HFF-Myc (cell line): ENCODE results near the gene PTPRJ.

ENCODE experiments used
- DNase-seq: peaks from one replicate; pipeline ENCODE4 v3.0.0-alpha.2; 2011; ENCODE audit warnings: low read depth; ENCODE audit errors: extremely low read depth
- H3K4me3 ChIP-seq: replicated peaks from 2 replicates; pipeline ENCODE4 v1.5.1; 2011; ENCODE audit warnings: low read depth, mild to moderate bottlenecking, control low read depth, low read length
- TF ChIP-seq, protein P1 (sequence below): IDR thresholded peaks from 2 replicates; pipeline ENCODE4 v1.5.1; 2012; ENCODE audit warnings: mild to moderate bottlenecking, low read depth, low read length, control low read depth; ENCODE audit errors: missing control alignments

PTPRJ gene

DNA sequence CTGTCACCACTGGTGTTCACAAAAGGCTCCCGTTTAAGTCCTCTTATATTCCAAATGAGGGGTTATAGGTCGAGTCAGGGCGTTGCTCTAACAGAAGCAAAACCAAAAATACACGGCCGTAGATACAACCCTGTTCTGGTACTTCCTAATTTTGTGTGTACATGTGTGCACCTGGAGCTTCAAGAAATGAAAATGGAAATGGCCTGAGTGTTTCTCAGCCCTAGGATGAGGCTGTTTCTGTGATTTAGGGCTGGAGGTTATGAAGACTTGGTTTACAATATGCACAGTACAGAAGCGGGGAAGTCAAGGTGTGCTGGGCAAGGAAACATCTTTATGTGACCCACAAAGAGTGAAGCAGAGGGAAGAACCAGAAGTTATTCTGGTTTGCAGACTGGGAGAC lies 125.8 kb downstream of the PTPRJ start:
- DNase-seq: no peak
- H3K4me3 ChIP-seq: no peak overlapping the region
- TF ChIP-seq, protein P1, sequence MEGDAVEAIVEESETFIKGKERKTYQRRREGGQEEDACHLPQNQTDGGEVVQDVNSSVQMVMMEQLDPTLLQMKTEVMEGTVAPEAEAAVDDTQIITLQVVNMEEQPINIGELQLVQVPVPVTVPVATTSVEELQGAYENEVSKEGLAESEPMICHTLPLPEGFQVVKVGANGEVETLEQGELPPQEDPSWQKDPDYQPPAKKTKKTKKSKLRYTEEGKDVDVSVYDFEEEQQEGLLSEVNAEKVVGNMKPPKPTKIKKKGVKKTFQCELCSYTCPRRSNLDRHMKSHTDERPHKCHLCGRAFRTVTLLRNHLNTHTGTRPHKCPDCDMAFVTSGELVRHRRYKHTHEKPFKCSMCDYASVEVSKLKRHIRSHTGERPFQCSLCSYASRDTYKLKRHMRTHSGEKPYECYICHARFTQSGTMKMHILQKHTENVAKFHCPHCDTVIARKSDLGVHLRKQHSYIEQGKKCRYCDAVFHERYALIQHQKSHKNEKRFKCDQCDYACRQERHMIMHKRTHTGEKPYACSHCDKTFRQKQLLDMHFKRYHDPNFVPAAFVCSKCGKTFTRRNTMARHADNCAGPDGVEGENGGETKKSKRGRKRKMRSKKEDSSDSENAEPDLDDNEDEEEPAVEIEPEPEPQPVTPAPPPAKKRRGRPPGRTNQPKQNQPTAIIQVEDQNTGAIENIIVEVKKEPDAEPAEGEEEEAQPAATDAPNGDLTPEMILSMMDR: no peak

DNA sequence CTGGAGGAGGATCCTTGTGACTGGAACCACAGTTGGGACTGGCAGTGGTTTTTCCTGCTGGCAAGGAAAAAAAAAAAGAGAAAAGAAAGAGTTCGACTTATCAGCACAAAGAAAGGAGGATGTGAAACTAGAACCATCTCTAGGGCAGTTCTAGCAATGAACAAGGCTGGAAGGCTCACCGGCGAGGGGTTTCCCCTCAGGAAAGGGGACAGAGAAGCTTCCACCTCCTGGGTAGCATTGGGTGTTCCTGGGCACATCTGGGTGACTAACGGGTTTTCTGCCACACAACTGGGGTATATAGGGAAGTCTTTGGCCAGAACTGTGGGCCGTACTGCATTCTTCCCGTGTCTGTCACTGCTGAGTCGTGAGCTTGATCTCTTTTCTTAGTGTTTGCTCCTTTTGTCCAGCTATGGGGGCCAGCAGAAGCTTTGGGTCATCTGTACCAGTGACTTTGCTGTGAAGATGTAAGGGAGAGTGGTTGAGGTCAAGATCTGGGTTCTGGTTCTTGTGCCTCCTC lies 126.9 kb downstream of the PTPRJ start:
- no peak overlapping the region for H3K4me3 ChIP-seq
- TF ChIP-seq, protein P1: no peak
- DNase-seq: no peak

DNA sequence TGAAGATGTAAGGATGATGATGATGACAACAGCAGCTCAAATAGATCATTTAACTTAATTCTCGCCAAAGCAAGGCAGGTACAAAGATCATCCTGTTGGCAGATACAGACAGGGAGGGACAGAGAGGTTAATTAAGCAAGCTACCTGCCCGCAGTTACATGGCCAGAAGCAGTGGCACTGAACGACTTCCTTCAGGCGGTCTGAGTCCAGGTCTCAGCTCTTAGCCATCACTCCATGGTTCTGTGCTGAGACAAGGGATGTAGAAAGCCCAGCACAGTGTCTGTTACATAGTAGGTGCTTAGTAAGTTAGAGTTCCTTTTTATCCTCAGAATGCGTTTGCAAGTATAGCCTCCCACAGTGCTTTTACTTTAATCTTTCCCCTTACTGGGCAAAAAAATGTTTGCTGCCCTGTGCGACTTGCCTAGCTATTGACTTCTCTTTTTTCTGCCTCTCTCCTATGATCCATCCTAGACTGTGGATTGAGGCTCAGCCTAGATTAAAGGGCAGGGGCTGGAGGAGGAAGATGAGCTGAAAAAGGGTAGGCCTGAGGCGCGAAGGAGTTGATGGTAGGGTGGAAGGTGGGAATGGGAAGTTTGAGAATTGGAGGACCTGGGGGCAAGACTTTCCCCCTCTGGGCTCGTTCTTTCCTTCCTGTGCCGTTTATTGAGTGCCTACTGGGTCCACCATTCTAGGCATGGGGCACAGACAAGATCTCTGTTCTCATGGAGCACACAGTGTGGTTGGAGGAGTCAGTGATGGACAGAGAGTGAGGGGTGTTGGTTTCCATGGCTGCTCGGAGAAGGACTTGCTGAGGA lies 128.1 kb downstream of the PTPRJ start:
- TF ChIP-seq, protein P1: no peak
- DNase-seq: no peak
- no peak overlapping the region for H3K4me3 ChIP-seq

DNA sequence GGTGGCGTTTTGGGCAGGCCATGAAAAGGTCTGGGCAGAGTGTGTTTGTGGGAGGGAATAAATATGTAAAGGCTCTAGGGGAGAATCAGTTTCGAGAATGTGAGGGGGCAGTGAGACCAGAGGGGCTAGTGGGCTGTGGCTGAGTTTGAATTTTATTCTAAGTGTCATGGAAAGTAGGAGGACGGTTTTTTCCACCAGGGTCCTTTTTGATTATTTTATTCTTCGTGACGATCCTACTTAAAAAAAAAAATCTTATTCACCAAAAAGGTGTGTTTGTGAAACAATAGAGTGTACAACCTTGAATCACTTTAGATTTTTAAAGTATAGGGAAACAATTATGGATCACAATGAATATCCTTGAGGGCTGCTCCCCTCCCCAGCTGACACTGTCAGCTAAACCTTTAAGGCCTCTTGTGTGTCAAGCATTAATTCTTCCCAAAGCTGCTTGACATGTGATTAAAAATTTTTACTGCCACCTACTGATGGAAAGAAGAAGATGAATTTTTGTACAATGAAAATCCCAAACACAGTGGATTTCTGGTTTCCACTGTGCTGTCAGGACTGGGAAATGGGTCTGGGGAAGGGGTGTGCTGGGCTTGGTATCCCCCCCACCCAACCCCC lies 128.8 kb downstream of the PTPRJ start:
- no peak for DNase-seq
- TF ChIP-seq, protein P1: peak; percentile 15
- no peak overlapping the region for H3K4me3 ChIP-seq

DNA sequence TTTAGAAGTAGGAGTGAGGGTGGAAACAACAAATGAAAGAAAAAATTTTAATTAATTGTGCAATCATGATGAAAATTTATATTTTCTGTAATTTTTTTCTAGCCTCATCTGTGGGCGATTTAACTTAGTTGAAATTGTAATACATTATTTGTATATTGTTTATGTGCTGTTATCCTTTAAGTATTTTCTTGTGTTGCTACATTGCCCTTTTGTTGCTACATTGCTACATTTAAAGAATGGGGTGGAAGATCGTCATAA lies 130.1 kb downstream of the PTPRJ start:
- no peak for DNase-seq
- no peak overlapping the region for H3K4me3 ChIP-seq
- TF ChIP-seq, protein P1: no peak

DNA sequence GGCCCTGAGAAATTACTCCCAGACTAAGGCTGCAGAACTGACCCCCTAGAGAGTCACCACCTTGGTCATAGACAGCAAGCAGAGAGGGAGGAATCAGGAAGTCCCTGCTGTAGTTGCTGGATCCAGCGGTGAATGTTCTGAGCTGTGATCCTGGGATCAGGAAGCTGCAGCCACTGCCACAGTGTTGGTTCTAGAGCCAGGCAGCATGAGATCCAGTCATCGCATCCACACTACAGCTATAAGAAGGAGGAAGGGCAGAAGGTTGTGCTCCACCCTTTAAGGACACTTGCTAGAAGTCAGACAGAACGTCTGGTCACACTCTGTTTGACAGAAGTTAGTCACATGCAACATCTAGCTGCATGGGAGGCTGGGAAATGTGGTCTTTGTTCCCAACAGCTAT lies 131.5 kb downstream of the PTPRJ start:
- TF ChIP-seq, protein P1: no peak
- H3K4me3 ChIP-seq: no peak overlapping the region

More for the DNA sequence above, 131.5 kb downstream of the PTPRJ start:
- DNase-seq: no peak
